VCaP (cell line): ENCODE results near the gene SH3BP2.

ENCODE experiments used
- H3K27ac ChIP-seq: fragments of 450-650 bp; 2 replicates; pipeline ENCODE4 v1.5.1; 2017
- TF ChIP-seq, protein P1 (sequence below): fragments of 450-650 bp; conservative IDR thresholded peaks from 2 replicates; pipeline ENCODE4 v1.5.1; 2017; ENCODE audit warnings: mild to moderate bottlenecking, moderate library complexity

SH3BP2 gene

DNA sequence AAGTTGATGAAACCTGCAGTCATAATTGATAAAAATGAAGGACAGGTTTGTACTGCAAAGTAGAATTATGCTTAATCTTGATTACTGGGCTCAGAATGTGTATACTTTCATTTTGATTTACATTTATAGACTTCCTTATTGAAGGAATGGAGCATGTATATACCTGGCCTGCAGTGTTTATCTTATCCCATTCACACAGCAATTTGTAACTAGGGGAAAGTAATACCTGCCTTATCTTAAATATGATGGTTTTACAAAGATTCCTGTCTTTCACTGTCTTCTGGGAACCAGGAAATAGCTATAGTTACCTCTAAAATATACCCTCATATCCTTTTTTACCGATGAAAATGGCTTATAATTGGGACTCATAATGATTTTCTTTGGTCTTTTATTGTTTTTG is 80.4 kb downstream of the SH3BP2 start:
- TF ChIP-seq, protein P1, sequence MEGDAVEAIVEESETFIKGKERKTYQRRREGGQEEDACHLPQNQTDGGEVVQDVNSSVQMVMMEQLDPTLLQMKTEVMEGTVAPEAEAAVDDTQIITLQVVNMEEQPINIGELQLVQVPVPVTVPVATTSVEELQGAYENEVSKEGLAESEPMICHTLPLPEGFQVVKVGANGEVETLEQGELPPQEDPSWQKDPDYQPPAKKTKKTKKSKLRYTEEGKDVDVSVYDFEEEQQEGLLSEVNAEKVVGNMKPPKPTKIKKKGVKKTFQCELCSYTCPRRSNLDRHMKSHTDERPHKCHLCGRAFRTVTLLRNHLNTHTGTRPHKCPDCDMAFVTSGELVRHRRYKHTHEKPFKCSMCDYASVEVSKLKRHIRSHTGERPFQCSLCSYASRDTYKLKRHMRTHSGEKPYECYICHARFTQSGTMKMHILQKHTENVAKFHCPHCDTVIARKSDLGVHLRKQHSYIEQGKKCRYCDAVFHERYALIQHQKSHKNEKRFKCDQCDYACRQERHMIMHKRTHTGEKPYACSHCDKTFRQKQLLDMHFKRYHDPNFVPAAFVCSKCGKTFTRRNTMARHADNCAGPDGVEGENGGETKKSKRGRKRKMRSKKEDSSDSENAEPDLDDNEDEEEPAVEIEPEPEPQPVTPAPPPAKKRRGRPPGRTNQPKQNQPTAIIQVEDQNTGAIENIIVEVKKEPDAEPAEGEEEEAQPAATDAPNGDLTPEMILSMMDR = no peak
- peak overlapping the region; percentile 92 for H3K27ac ChIP-seq

DNA sequence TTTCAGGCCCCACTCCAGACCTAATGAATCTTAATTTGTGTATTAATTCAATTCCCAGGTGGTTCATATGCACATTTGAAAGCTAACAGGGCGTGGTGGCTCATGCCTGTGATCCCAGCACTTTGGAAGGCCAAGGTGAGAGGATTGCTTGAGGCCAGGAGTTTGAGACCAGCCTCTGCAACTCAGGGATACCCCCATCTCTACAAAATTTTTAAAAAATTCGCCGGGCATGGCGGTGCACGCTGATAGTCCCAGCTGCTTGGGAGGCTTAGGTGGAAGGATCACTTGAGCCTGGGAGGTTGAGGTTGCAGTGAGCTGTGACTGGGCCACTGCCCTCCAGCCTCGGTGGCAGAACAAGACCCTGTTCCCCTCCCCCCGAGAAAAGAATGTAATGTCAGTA is 82.0 kb downstream of the SH3BP2 start:
- H3K27ac ChIP-seq = peak overlapping the region; percentile 92
- TF ChIP-seq, protein P1 = no peak

DNA sequence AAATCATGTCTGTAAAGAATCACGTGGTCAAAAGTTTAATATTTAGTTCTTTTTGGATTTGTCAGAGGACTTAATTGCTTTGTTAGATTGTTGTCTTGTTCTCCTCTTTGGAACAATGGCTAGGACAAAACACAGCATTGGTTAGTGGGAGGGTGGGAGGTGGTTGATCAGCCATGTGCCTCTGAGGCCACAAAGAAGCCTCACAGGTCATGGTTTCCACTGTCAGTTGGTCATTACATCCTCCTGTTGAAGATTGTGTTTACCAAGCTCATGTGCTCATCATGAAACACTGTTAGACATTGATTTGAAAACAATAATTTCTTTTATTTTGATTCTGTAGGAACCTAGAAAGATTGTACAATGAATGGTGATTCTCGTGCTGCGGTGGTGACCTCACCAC is 82.7 kb downstream of the SH3BP2 start:
- H3K27ac ChIP-seq = peak overlapping the region; percentile 92; the same call in 1 of the 2 replicates
- TF ChIP-seq, protein P1 = no peak

DNA sequence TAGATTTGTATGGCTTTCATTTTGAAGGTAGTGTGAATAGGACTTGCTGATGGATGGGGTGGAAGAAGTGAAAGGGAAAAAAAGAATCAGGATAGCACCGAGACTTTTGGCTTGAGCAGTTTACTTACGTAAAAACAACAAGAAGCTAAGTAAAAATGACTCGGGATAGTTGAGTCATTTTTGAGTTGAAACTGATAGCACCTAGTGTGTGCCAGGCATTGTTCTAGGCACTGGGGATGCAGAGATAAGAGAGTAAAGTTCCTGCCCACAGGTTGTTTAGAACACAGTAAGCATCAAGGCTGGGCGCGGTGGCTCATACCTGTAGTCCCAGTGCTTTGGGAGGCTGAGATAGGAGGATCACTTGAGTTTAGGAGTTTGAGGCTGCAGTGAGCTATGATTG is 85.5 kb downstream of the SH3BP2 start:
- no peak overlapping the region for H3K27ac ChIP-seq
- TF ChIP-seq, protein P1 = no peak

DNA sequence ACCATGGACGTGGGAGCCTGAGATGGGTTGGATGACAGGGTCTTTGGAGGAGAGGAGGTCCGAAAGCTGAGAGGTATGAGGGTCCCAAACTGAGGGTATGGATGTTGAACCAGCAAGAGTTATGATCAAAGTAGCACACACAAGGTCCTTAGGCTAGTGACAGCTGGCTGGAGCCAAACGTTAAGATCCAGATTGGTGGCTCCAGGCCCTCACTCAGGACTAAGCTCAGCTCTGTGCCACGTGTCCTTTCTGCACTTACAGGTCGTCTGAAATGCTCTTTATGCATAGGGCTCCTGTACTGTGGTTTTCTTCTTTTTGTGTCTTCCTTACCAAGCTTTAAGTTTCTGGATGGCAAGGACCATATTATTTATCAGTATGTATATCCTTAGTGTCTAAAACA is 86.1 kb downstream of the SH3BP2 start:
- H3K27ac ChIP-seq = no peak overlapping the region
- TF ChIP-seq, protein P1 = no peak

- TF ChIP-seq, protein P1 = no peak
- no peak overlapping the region for H3K27ac ChIP-seq
Measured at GRCh38 chr4:2881431-2881830, 88.5 kb downstream of the SH3BP2 start.

- TF ChIP-seq, protein P1 = no peak
- no peak overlapping the region for H3K27ac ChIP-seq
Measured at GRCh38 chr4:2882341-2882740, 89.5 kb downstream of the SH3BP2 start.

GRCh38 chr4:2886161-2886560 is 93.3 kb downstream of the SH3BP2 start:
- H3K27ac ChIP-seq = no peak overlapping the region
- TF ChIP-seq, protein P1 = no peak
